Body of pancreas (tissue), 4 donors: ENCODE data around the gene ZNF276. TPM values are rescaled to one million over a fixed set of nuclear protein-coding genes. Genes with fewer than 3 reads are reported as not detected.

Experiments
- ATAC-seq: fragments of 150-250 bp; one replicate; pipeline ENCODE4 v1.9.1; 2016
- DNase-seq, 4 donors: peaks; one replicate each; pipeline ENCODE4 v3.0.0-alpha.2; 2019
- H3K27ac ChIP-seq, 4 donors: fragments of 200-600 bp; sonication (generic); 1 replicate in 3 of 4; 2 replicates in 1 of 4; pipeline versions ENCODE4 v1.5.1 to v1.6.1; 2016 to 2019; ENCODE audit warnings: mild to moderate bottlenecking in 1 of 4, mixed read lengths in 1 of 4, moderate library complexity in 1 of 4
- H3K27me3 ChIP-seq, 2 donors: fragments of 200-600 bp; sonication (generic); one replicate each; pipeline ENCODE4 v1.6.0; 2016; ENCODE audit warnings: mild to moderate bottlenecking in 1 of 2
- H3K36me3 ChIP-seq, 2 donors: fragments of 200-600 bp; sonication (generic); replicated peaks in 1 of 2; 2 replicates each; pipeline ENCODE4 v1.5.1; 2016; ENCODE audit warnings: low read depth in 2 of 2; ENCODE audit not compliant: insufficient read depth in 1 of 2
- H3K4me1 ChIP-seq: fragments of 200-600 bp; sonication (generic); one replicate; pipeline ENCODE4 v1.6.0; 2016
- H3K4me3 ChIP-seq, 2 donors: fragments of 200-600 bp; sonication (generic); 1 replicate in 1 of 2; 2 replicates in 1 of 2; pipeline ENCODE4 v1.5.1; 2016 to 2019
- H3K9me3 ChIP-seq, 3 donors: fragments of 200-600 bp; sonication (generic); 1 replicate in 2 of 3; 2 replicates in 1 of 3; pipeline ENCODE4 v1.5.1; 2016
- POLR2A ChIP-seq, 3 donors: fragments of 450-650 bp; IDR thresholded peaks; one replicate each; pipeline ENCODE4 v1.6.1; 2016; ENCODE audit warnings: antibody characterized with exemption in 3 of 3, mild to moderate bottlenecking in 2 of 3
- WGBS, 2 donors: methylation state at CpG; one replicate each; pipeline ENCODE4 v1.1.5; 2017; 5-methylcytosine and 5-hydroxymethylcytosine counted together
- intact Hi-C: fragments of 100-400 bp; cut with DNase I; formaldehyde crosslinking; loops from one replicate; pipeline ENCODE4 v1.15.1; 2023
- total RNA-seq, 2 donors: library from RNA; depleted of rRNA; stranded (reverse); fragments of >200 nt; gene quantifications; one replicate each; pipeline ENCODE4 v1.1.0, GENCODE V29; 2016
- TF ChIP-seq, protein P1 (sequence below), 7 experiments: fragments of 450-650 bp in 4 of 7; fragments of 200-600 bp in 3 of 7; sonication (generic) in 3 of 7; IDR thresholded peaks; one replicate each; pipeline ENCODE4 v1.5.1; 2016 to 2019; ENCODE audit warnings: antibody characterized with exemption in 7 of 7

ZNF276 gene
- total RNA-seq, 2 donors from 2014 or later: 20.8 to 41.2 TPM

DNA sequence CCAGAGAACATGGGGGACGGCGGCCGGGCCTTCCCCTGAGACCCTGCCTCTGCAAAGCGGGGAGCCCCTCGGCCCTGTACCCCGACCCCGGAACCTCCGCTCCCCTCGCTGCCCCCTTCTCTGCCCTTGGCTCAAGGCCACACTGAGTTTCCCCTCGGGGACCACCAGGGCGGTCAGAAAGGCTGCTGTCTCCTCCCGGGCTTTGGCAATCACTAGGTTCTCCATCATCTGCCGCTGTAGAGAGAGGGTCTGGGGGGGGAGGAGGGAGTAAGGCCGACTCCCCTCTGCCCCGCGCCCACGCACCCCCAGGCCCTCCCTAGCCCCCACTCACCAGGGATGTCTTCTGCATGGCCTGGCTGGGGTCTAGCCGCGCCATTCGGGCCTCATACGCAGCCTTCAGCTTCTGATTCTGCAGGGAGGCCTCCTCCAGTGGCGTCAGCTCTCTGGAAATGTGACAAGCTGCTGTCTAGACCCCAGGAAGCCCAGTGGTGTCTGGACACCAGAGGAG is 9.0 kb upstream of the ZNF276 start:
- H3K4me1 ChIP-seq: peaks cover 10% of the 10 kb centered on the region
- DNase-seq (no peak), ATAC-seq (peak; percentile 9)
- WGBS, 2 donors: 33 to 69% methylated on average over 5 to 14 of the region's 22 CpGs
- H3K27me3 ChIP-seq: no peaks in the 10 kb centered on the region
- no peaks in the 10 kb centered on the region for H3K36me3 ChIP-seq
- peak overlapping the region in 1 of 2 donors; percentile 17 for H3K4me3 ChIP-seq
- intact Hi-C loops: no loop called here
- no peak overlapping the region for H3K27ac ChIP-seq
- TF ChIP-seq, protein P1, sequence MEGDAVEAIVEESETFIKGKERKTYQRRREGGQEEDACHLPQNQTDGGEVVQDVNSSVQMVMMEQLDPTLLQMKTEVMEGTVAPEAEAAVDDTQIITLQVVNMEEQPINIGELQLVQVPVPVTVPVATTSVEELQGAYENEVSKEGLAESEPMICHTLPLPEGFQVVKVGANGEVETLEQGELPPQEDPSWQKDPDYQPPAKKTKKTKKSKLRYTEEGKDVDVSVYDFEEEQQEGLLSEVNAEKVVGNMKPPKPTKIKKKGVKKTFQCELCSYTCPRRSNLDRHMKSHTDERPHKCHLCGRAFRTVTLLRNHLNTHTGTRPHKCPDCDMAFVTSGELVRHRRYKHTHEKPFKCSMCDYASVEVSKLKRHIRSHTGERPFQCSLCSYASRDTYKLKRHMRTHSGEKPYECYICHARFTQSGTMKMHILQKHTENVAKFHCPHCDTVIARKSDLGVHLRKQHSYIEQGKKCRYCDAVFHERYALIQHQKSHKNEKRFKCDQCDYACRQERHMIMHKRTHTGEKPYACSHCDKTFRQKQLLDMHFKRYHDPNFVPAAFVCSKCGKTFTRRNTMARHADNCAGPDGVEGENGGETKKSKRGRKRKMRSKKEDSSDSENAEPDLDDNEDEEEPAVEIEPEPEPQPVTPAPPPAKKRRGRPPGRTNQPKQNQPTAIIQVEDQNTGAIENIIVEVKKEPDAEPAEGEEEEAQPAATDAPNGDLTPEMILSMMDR (IDR thresholded peaks at IDR 0.05): no peak
- TF ChIP-seq POLR2A (IDR thresholded peaks at IDR 0.05): no peak
- no peaks in the 10 kb centered on the region for H3K9me3 ChIP-seq

GRCh38 chr16:89716493-89716892 is 4.8 kb upstream of the ZNF276 start:
- Histone ChIP-seq H3K36me3 (no peaks in the 10 kb centered on the region), H3K4me1 (peaks cover 19% of the 10 kb centered on the region), H3K9me3 (no peaks in the 10 kb centered on the region), H3K4me3 (no peak overlapping the region), H3K27me3 (no peaks in the 10 kb centered on the region), H3K27ac (no peak overlapping the region)
- DNase-seq (no peak), ATAC-seq (no peak)
- intact Hi-C loops: no loop called here
- WGBS, 2 donors: 88 to 93% methylated on average over 13 to 15 of the region's 15 CpGs
- no peak for TF ChIP-seq POLR2A (IDR thresholded peaks at IDR 0.05)
- TF ChIP-seq, protein P1 (IDR thresholded peaks at IDR 0.05): no peak

GRCh38 chr16:89716916-89717687 is 4.2 kb upstream of the ZNF276 start:
- Histone ChIP-seq H3K27me3 (no peaks in the 10 kb centered on the region), H3K36me3 (no peaks in the 10 kb centered on the region), H3K4me1 (peaks cover 14% of the 10 kb centered on the region), H3K4me3 (no peak overlapping the region), H3K9me3 (no peaks in the 10 kb centered on the region), H3K27ac (no peak overlapping the region)
- WGBS, 2 donors: 86 to 92% methylated on average over 22 to 27 of the region's 29 CpGs
- TF ChIP-seq, protein P1 (IDR thresholded peaks at IDR 0.05): no peak
- TF ChIP-seq POLR2A (IDR thresholded peaks at IDR 0.05): no peak
- DNase-seq (no peak), ATAC-seq (no peak)
- intact Hi-C loops: no loop called here

GRCh38 chr16:89717688-89718505 is 3.4 kb upstream of the ZNF276 start:
- ATAC-seq (no peak), DNase-seq (no peak)
- 86 to 87% methylated on average over 18 to 24 of the region's 24 CpGs for WGBS, 2 donors
- Histone ChIP-seq H3K27ac (no peak overlapping the region), H3K4me3 (no peak overlapping the region), H3K4me1 (peaks cover 18% of the 10 kb centered on the region), H3K36me3 (no peaks in the 10 kb centered on the region), H3K27me3 (no peaks in the 10 kb centered on the region), H3K9me3 (no peaks in the 10 kb centered on the region)
- TF ChIP-seq, protein P1 (IDR thresholded peaks at IDR 0.05): no peak
- TF ChIP-seq POLR2A (IDR thresholded peaks at IDR 0.05): no peak
- intact Hi-C loops: no loop called here
